ENCODE data around the gene PACSIN2. TPM values are rescaled to one million over a fixed set of nuclear protein-coding genes. Genes with fewer than 3 reads are reported as not detected.

The PACSIN2 gene
- polyA plus RNA-seq, 2 of the 4 experiments (the other 2 are of a cell fraction): 60.3 to 94.0 TPM

- TF ChIP-seq MAZ (IDR thresholded peaks at IDR 0.05; ENCODE audit: borderline replicate concordance, low read depth, low read length): no peak
- no peak for TF ChIP-seq ZC3H11A (IDR thresholded peaks at IDR 0.05)
- no peak for TF ChIP-seq HDAC2 (IDR thresholded peaks at IDR 0.05)
Measured at GRCh38 chr22:43060183-43060582, 45.2 kb upstream of the PACSIN2 start (continued).

DNA sequence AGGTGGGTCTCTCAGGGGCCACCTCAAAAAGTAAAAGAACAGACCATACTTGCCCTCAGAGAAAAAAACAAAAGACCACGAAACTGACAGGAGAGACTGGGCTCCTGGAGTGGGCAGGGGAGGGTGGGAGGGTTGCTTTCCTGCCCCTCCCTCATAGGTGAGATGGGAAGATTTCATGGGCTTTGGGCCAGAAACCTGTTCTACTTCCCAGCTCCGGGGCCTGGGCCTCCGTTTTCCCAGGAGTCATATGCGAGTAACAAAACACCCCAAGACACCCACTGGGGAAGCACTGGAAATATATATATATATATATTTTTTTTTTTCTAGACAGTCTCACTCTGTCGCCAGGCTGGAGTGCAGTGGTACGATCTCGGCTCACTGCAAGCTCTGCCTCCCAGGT is 42.7 kb upstream of the PACSIN2 start:
- TF ChIP-seq HEYL (CRISPR knock-in tag; IDR thresholded peaks at IDR 0.05) (no peak), HES2 (IDR thresholded peaks at IDR 0.05) (no peak), CHD2 (IDR thresholded peaks at IDR 0.05; ENCODE audit: low read length, partially characterized antibody) (no peak), MAFK (IDR thresholded peaks at IDR 0.05; ENCODE audit: partially characterized antibody) (no peak), ZNF302 (CRISPR knock-in tag; IDR thresholded peaks at IDR 0.05) (no peak), FOSL2 (IDR thresholded peaks at IDR 0.05) (no peak), FOSL2 (CRISPR knock-in tag; IDR thresholded peaks at IDR 0.05) (no peak)
- POLR2A ChIA-PET: no interaction called here
- Histone ChIP-seq H3K4me2 (no peak overlapping the region), H3K4me1 (no peaks in the 10 kb centered on the region), H3K9me3 (no peaks in the 10 kb centered on the region), H3K4me3 (no peak overlapping the region), H3K27ac (no peak overlapping the region)
- FAIRE-seq (no peak), DNase-seq (ENCODE audit: low read depth in 1 of 2, low spot score in 1 of 2) (no peak), ATAC-seq (no peak)
- 86% methylated on average over 6 of the region's 7 CpGs for WGBS (ENCODE audit: missing lambda C conversion rate)
- CTCF ChIA-PET: interaction anchor here (0.6 to 1.6 kb wide), 3 partner anchors 33 to 155 kb away, joined by 3 to 6 read pairs (median 5); no protein-coding TSS in a partner anchor

- Histone ChIP-seq H3K4me2 (no peak overlapping the region), H3K27ac (no peak overlapping the region), H3K4me3 (no peak overlapping the region), H3K4me1 (no peaks in the 10 kb centered on the region), H3K9me3 (no peaks in the 10 kb centered on the region)
- WGBS (ENCODE audit: missing lambda C conversion rate): 100% methylated on average over 7 of the region's 7 CpGs
- no peak for FAIRE-seq
- ChIA-PET CTCF (interaction anchor here (0.9 kb wide), 1 partner anchor 20 kb away, joined by 4 read pairs; no protein-coding TSS in a partner anchor), POLR2A (no interaction called here)
- DNase-seq (ENCODE audit: low read depth in 1 of 2, low spot score in 1 of 2): no peak
- ATAC-seq: peak; percentile 24 to 49; a peak in 3 of 6 replicates
- TF ChIP-seq POLR2A (IDR thresholded peaks at IDR 0.05; ENCODE audit: low read length): no peak
- TF ChIP-seq FOSB (CRISPR knock-in tag; IDR thresholded peaks at IDR 0.05): no peak
Measured at GRCh38 chr22:43053176-43053575, 38.2 kb upstream of the PACSIN2 start.

- TF ChIP-seq SMC3 (IDR thresholded peaks at IDR 0.05) (no peak), SREBF2 (IDR thresholded peaks at IDR 0.05) (no peak), RAD21 (conservative IDR thresholded peaks at IDR 0.05 in 1 of 2, IDR thresholded peaks at IDR 0.05 in 1 of 2) (peak in 1 of 2 experiments; percentile 31; a peak in 1 of 5 replicates), RFX5 (IDR thresholded peaks at IDR 0.05) (no peak)
- WGBS (ENCODE audit: missing lambda C conversion rate): 78% methylated on average over 10 of the region's 10 CpGs
- Histone ChIP-seq H3K4me1 (no peaks in the 10 kb centered on the region), H3K4me3 (no peak overlapping the region), H3K9me3 (no peaks in the 10 kb centered on the region), H3K4me2 (no peak overlapping the region), H3K27ac (no peak overlapping the region)
- FAIRE-seq: no peak
- POLR2A ChIA-PET: no interaction called here
- CTCF ChIA-PET: interaction anchor here (1.4 to 2.8 kb wide), 2 partner anchors 9 to 17 kb away, joined by 3 to 7 read pairs; no protein-coding TSS in a partner anchor
- ATAC-seq: peak; percentile 43 to 81; a peak in 4 of 6 replicates
- DNase-seq (ENCODE audit: low read depth in 1 of 2, low spot score in 1 of 2): peak in 1 of 2 experiments; percentile 46
Measured at GRCh38 chr22:43050995-43051394, 36.0 kb upstream of the PACSIN2 start.

DNA sequence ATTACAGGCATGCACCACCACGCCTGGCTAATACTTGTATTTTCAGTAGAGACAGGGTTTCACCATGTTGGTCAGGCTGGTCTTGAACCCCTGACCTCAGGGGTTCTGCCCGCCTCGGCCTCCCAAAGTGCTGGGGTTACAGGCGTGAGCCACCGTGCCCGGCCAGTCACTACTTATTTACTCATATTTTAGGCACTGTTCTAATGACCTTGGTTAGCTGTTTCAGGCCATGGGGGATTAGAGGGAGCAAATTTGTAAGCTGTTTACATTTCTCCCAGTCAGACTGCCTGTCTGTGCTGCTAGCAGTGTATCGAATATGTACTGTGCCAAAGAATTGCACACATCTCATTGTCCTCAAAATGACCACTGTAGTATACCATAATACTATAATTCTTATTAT is 32.7 kb upstream of the PACSIN2 start:
- DNase-seq (ENCODE audit: low read depth in 1 of 2, low spot score in 1 of 2) (no peak), ATAC-seq (no peak), FAIRE-seq (no peak)
- ChIA-PET CTCF (interaction anchor here (1.2 kb wide), 1 partner anchor 16 kb away, joined by 3 read pairs; no protein-coding TSS in a partner anchor), POLR2A (no interaction called here)
- TF ChIP-seq JUNB (IDR thresholded peaks at IDR 0.05) (no peak), FOSL2 (IDR thresholded peaks at IDR 0.05) (no peak), FOSL2 (CRISPR knock-in tag; IDR thresholded peaks at IDR 0.05) (no peak), ZFP36 (IDR thresholded peaks at IDR 0.05; ENCODE audit: borderline replicate concordance, partially characterized antibody) (no peak), FOXS1 (CRISPR knock-in tag; IDR thresholded peaks at IDR 0.05) (no peak), JUN (IDR thresholded peaks at IDR 0.05) (no peak), PHF8 (IDR thresholded peaks at IDR 0.05; ENCODE audit: borderline replicate concordance, low read depth) (no peak), NFE2L2 (conservative IDR thresholded peaks at IDR 0.05; ENCODE audit: low read length) (no peak)
- Histone ChIP-seq H3K4me3 (no peak overlapping the region), H3K27ac (no peak overlapping the region), H3K4me1 (no peaks in the 10 kb centered on the region), H3K9me3 (no peaks in the 10 kb centered on the region), H3K4me2 (no peak overlapping the region)
- 78% methylated on average over 7 of the region's 7 CpGs for WGBS (ENCODE audit: missing lambda C conversion rate)

Measured in A549 (cell line).